ENCODE measurements around the gene BCL3.

- TF ChIP-seq CTCF (conservative IDR thresholded peaks at IDR 0.05), result no peak
- no peak for TF ChIP-seq ZFX (IDR thresholded peaks at IDR 0.05)
These were observed 10.7 kb downstream of the BCL3 start for GRCh38 chr19:44759083-44759804.

Data from C4-2B (cell line).